Body of pancreas (tissue), 4 donors: Measurements from ENCODE around the gene CLEC16A.

Source experiments
- CTCF ChIP-seq, 7 experiments: fragments of 450-650 bp in 4 of 7; fragments of 200-600 bp in 3 of 7; sonication (generic) in 3 of 7; IDR thresholded peaks; one replicate each; pipeline ENCODE4 v1.5.1; 2016 to 2019; ENCODE audit warnings: antibody characterized with exemption in 7 of 7
- POLR2A ChIP-seq, 3 donors: fragments of 450-650 bp; IDR thresholded peaks; one replicate each; pipeline ENCODE4 v1.6.1; 2016; ENCODE audit warnings: antibody characterized with exemption in 3 of 3, mild to moderate bottlenecking in 2 of 3

GRCh38 chr16:11182411-11182810 is 238.0 kb downstream of the CLEC16A start:
- no peak for TF ChIP-seq CTCF (IDR thresholded peaks at IDR 0.05)
- TF ChIP-seq POLR2A (IDR thresholded peaks at IDR 0.05) = no peak
